ENCODE measurements around the gene SLC9A3.

DNA sequence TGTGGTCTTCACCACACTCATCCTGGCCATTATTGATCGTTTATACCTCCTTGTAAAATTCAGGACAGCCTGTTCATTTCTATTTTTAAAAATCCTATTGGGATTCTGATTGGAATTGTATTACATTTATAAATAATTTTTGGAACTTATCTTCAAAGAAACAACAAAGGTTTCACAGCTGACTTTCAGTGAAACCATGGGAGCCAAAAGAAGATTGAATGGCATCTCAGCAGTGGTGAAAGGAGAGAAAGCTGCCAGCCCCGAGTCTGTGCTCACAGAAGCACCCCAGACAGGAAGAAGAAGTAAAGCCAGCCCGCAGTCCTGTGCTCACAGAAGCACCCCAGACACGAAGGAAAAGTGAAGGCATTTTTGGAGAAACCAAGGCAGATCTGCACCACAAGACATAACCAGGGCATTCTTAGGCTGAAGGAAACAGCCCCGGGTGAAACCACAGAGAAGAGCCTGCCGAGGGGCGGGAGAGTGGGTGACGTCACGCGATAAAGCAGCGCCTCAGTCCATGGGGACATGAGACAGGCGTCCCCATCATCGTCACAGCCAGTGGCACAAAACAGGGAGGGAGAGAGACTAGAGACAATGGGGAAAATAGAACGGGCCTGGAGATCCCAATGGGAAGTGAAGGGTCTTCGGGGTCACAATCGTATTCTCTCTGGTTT is 42.5 kb upstream of the SLC9A3 start:
- TF ChIP-seq POLR2A (IDR thresholded peaks at IDR 0.05) (no peak), POLR2AphosphoS5 (IDR thresholded peaks at IDR 0.05) (no peak)
- TF ChIP-seq, protein P1, sequence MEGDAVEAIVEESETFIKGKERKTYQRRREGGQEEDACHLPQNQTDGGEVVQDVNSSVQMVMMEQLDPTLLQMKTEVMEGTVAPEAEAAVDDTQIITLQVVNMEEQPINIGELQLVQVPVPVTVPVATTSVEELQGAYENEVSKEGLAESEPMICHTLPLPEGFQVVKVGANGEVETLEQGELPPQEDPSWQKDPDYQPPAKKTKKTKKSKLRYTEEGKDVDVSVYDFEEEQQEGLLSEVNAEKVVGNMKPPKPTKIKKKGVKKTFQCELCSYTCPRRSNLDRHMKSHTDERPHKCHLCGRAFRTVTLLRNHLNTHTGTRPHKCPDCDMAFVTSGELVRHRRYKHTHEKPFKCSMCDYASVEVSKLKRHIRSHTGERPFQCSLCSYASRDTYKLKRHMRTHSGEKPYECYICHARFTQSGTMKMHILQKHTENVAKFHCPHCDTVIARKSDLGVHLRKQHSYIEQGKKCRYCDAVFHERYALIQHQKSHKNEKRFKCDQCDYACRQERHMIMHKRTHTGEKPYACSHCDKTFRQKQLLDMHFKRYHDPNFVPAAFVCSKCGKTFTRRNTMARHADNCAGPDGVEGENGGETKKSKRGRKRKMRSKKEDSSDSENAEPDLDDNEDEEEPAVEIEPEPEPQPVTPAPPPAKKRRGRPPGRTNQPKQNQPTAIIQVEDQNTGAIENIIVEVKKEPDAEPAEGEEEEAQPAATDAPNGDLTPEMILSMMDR (IDR thresholded peaks at IDR 0.05), result no peak

All from prostate gland (tissue), 2 donors.